ENCODE results near the gene ELF2.
"Not testable (repeated sequence)": the region's sequence is repeated elsewhere in the genome, so short reads cannot be mapped to it uniquely, and the experiment has no call there.

Gene ELF2

GRCh38 chr4:139028191-139028661, 148.8 kb downstream of the ELF2 start:
- Histone ChIP-seq H3K27me3 (ENCODE audit: insufficient read depth, poor library complexity, severe bottlenecking) (no peaks in the 10 kb centered on the region), H3K4me1 (ENCODE audit: insufficient read depth, poor library complexity, severe bottlenecking) (no peaks in the 10 kb centered on the region), H3K36me3 (ENCODE audit: low read depth) (peaks cover 22% of the 10 kb centered on the region), H3K27ac (ENCODE audit: poor library complexity, severe bottlenecking) (no peak overlapping the region), H3K4me3 (ENCODE audit: severe bottlenecking) (no peak overlapping the region), H3K9me3 (ENCODE audit: severe bottlenecking) (no peaks in the 10 kb centered on the region)
- DNase-seq (ENCODE audit: low spot score) (no peak), ATAC-seq (ENCODE audit: low read depth) (no peak)
- TF ChIP-seq CTCF (IDR thresholded peaks at IDR 0.05; ENCODE audit: poor library complexity, severe bottlenecking): no peak

- TF ChIP-seq CTCF (IDR thresholded peaks at IDR 0.05; ENCODE audit: poor library complexity, severe bottlenecking): no peak
- no peak overlapping the region for H3K4me3 ChIP-seq (ENCODE audit: severe bottlenecking)
- no peak overlapping the region for H3K27ac ChIP-seq (ENCODE audit: poor library complexity, severe bottlenecking)
- no peaks in the 10 kb centered on the region for H3K27me3 ChIP-seq (ENCODE audit: insufficient read depth, poor library complexity, severe bottlenecking)
- H3K9me3 ChIP-seq (ENCODE audit: severe bottlenecking): no peaks in the 10 kb centered on the region
- ATAC-seq (ENCODE audit: low read depth) (no peak), DNase-seq (ENCODE audit: low spot score) (no peak)
- H3K4me1 ChIP-seq (ENCODE audit: insufficient read depth, poor library complexity, severe bottlenecking): no peaks in the 10 kb centered on the region
- H3K36me3 ChIP-seq (ENCODE audit: low read depth): peaks cover 22% of the 10 kb centered on the region
These were observed 149.2 kb downstream of the ELF2 start for GRCh38 chr4:139027776-139028175.

GRCh38 chr4:139025841-139026240, 151.2 kb downstream of the ELF2 start:
- no peak overlapping the region for H3K27ac ChIP-seq (ENCODE audit: poor library complexity, severe bottlenecking)
- no peak for ATAC-seq (ENCODE audit: low read depth)
- no peaks in the 10 kb centered on the region for H3K27me3 ChIP-seq (ENCODE audit: insufficient read depth, poor library complexity, severe bottlenecking)
- no peak for DNase-seq (ENCODE audit: low spot score)
- no peak for TF ChIP-seq CTCF (IDR thresholded peaks at IDR 0.05; ENCODE audit: poor library complexity, severe bottlenecking)
- no peaks in the 10 kb centered on the region for H3K4me1 ChIP-seq (ENCODE audit: insufficient read depth, poor library complexity, severe bottlenecking)
- peaks cover 24% of the 10 kb centered on the region for H3K36me3 ChIP-seq (ENCODE audit: low read depth)
- H3K4me3 ChIP-seq (ENCODE audit: severe bottlenecking): no peak overlapping the region
- no peaks in the 10 kb centered on the region for H3K9me3 ChIP-seq (ENCODE audit: severe bottlenecking)

GRCh38 chr4:139024686-139025085, 152.3 kb downstream of the ELF2 start:
- no peak for TF ChIP-seq CTCF (IDR thresholded peaks at IDR 0.05; ENCODE audit: poor library complexity, severe bottlenecking)
- ATAC-seq (ENCODE audit: low read depth): no peak
- H3K27ac ChIP-seq (ENCODE audit: poor library complexity, severe bottlenecking): no peak overlapping the region
- H3K27me3 ChIP-seq (ENCODE audit: insufficient read depth, poor library complexity, severe bottlenecking): no peaks in the 10 kb centered on the region
- no peak for DNase-seq (ENCODE audit: low spot score)
- peaks cover 35% of the 10 kb centered on the region for H3K36me3 ChIP-seq (ENCODE audit: low read depth)
- H3K9me3 ChIP-seq (ENCODE audit: severe bottlenecking): no peaks in the 10 kb centered on the region
- H3K4me3 ChIP-seq (ENCODE audit: severe bottlenecking): no peak overlapping the region
- peaks cover 3% of the 10 kb centered on the region for H3K4me1 ChIP-seq (ENCODE audit: insufficient read depth, poor library complexity, severe bottlenecking)

- Histone ChIP-seq H3K36me3 (ENCODE audit: low read depth) (peaks cover 42% of the 10 kb centered on the region), H3K27me3 (ENCODE audit: insufficient read depth, poor library complexity, severe bottlenecking) (no peaks in the 10 kb centered on the region), H3K4me3 (ENCODE audit: severe bottlenecking) (no peak overlapping the region), H3K27ac (ENCODE audit: poor library complexity, severe bottlenecking) (no peak overlapping the region), H3K9me3 (ENCODE audit: severe bottlenecking) (no peaks in the 10 kb centered on the region), H3K4me1 (ENCODE audit: insufficient read depth, poor library complexity, severe bottlenecking) (peaks cover 9% of the 10 kb centered on the region)
- no peak for TF ChIP-seq CTCF (IDR thresholded peaks at IDR 0.05; ENCODE audit: poor library complexity, severe bottlenecking)
- no peak for DNase-seq (ENCODE audit: low spot score)
- no peak for ATAC-seq (ENCODE audit: low read depth)
These were observed 154.2 kb downstream of the ELF2 start for GRCh38 chr4:139022835-139023234.

- H3K27me3 ChIP-seq (ENCODE audit: insufficient read depth, poor library complexity, severe bottlenecking); H3K9me3 ChIP-seq (ENCODE audit: severe bottlenecking); DNase-seq (ENCODE audit: low spot score); H3K27ac ChIP-seq (ENCODE audit: poor library complexity, severe bottlenecking); H3K4me3 ChIP-seq (ENCODE audit: severe bottlenecking); ATAC-seq (ENCODE audit: low read depth); H3K4me1 ChIP-seq (ENCODE audit: insufficient read depth, poor library complexity, severe bottlenecking): not testable (repeated sequence)
- peaks cover 39% of the 10 kb centered on the region for H3K36me3 ChIP-seq (ENCODE audit: low read depth)
These were observed 155.9 kb downstream of the ELF2 start for GRCh38 chr4:139021071-139021470.
